Breast epithelium (tissue), 4 donors: ENCODE data around the gene COPS2. TPM values are rescaled to one million over a fixed set of nuclear protein-coding genes. Genes with fewer than 3 reads are reported as not detected.
"Not testable (repeated sequence)": the region's sequence is repeated elsewhere in the genome, so short reads cannot be mapped to it uniquely, and the experiment has no call there.

Source experiments
- DNase-seq, 2 donors: peaks; one replicate each; pipeline ENCODE4 v3.0.0-alpha.2; 2019; ENCODE audit warnings: low spot score in 2 of 2
- H3K27ac ChIP-seq, 2 donors: fragments of 200-600 bp; sonication (generic) in 1 of 2; one replicate each; pipeline ENCODE4 v1.5.1; 2016 to 2019; ENCODE audit warnings: mild to moderate bottlenecking in 1 of 2
- H3K27me3 ChIP-seq, 2 donors: fragments of 200-600 bp; sonication (generic) in 1 of 2; one replicate each; pipeline versions ENCODE4 v1.5.1 to v1.6.0; 2017 to 2019; ENCODE audit warnings: control low read depth in 1 of 2, mild to moderate bottlenecking in 1 of 2
- H3K36me3 ChIP-seq: fragments of 200-600 bp; one replicate; pipeline ENCODE4 v1.5.1; 2019
- H3K4me1 ChIP-seq, 2 donors: fragments of 200-600 bp; sonication (generic); one replicate each; pipeline ENCODE4 v1.5.1; 2016 to 2019; ENCODE audit warnings: control low read depth in 1 of 2
- H3K4me3 ChIP-seq, 3 donors: fragments of 200-600 bp; sonication (generic); 1 replicate in 2 of 3; 2 replicates in 1 of 3; pipeline ENCODE4 v1.5.1; 2016 to 2019; ENCODE audit warnings: mild to moderate bottlenecking in 3 of 3, moderate library complexity in 2 of 3
- H3K9me3 ChIP-seq, 2 donors: fragments of 200-600 bp; sonication (generic) in 1 of 2; one replicate each; pipeline ENCODE4 v1.5.1; 2016 to 2019; ENCODE audit warnings: control low read depth in 1 of 2
- POLR2A ChIP-seq: fragments of 450-650 bp; IDR thresholded peaks from one replicate; pipeline ENCODE4 v1.6.1; 2016; ENCODE audit warnings: antibody characterized with exemption, mild to moderate bottlenecking, moderate library complexity
- POLR2AphosphoS5 ChIP-seq, 3 donors: sonication (generic); formaldehyde crosslinking; IDR thresholded peaks; one replicate each; pipeline ENCODE4 v1.6.1; 2017; ENCODE audit warnings: antibody characterized with exemption in 3 of 3
- intact Hi-C: fragments of 100-400 bp; cut with DNase I; formaldehyde crosslinking; loops from one replicate; pipeline ENCODE4 v1.15.1; 2023; ENCODE audit warnings: low total_unique reads
- total RNA-seq, 3 donors: library from RNA; depleted of rRNA; stranded (reverse); fragments of >200 nt; gene quantifications; one replicate each; pipeline ENCODE4 v1.1.0, GENCODE V29; 2016
- TF ChIP-seq, protein P1 (sequence below), 3 donors: fragments of 450-650 bp; IDR thresholded peaks; one replicate each; pipeline ENCODE4 v1.5.1; 2016 to 2017; ENCODE audit warnings: antibody characterized with exemption in 3 of 3, mild to moderate bottlenecking in 3 of 3, moderate library complexity in 3 of 3

COPS2 gene
- total RNA-seq, 3 donors from 2014 or later = 59.3 to 96.8 (median 75.5) TPM

DNA sequence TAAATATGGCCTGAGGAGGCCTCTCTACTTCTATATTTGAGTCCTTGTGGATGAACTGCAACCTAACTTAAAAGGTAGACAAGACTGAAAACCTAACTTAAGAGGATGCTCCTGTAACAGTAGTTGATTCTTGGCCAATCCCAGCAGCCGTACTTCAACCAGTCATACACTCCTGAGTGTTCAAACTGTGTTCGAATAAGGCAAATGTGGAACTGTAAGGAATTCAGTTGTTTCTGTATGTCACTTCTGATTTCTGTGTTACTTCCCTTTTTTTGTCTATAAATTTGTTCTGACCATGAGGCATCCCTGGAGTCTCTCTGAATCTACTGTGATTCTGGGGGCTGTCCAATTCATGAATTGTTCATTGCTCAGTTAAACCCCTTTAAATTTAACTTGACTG lies 35.2 kb upstream of the COPS2 start:
- DNase-seq = no peak
- Histone ChIP-seq H3K4me1 (no peaks in the 10 kb centered on the region), H3K9me3 (no peaks in the 10 kb centered on the region), H3K27me3 (no peaks in the 10 kb centered on the region), H3K27ac (no peak overlapping the region), H3K4me3 (no peak overlapping the region), H3K36me3 (no peaks in the 10 kb centered on the region)
- intact Hi-C loops = no loop called here
- TF ChIP-seq, protein P1, sequence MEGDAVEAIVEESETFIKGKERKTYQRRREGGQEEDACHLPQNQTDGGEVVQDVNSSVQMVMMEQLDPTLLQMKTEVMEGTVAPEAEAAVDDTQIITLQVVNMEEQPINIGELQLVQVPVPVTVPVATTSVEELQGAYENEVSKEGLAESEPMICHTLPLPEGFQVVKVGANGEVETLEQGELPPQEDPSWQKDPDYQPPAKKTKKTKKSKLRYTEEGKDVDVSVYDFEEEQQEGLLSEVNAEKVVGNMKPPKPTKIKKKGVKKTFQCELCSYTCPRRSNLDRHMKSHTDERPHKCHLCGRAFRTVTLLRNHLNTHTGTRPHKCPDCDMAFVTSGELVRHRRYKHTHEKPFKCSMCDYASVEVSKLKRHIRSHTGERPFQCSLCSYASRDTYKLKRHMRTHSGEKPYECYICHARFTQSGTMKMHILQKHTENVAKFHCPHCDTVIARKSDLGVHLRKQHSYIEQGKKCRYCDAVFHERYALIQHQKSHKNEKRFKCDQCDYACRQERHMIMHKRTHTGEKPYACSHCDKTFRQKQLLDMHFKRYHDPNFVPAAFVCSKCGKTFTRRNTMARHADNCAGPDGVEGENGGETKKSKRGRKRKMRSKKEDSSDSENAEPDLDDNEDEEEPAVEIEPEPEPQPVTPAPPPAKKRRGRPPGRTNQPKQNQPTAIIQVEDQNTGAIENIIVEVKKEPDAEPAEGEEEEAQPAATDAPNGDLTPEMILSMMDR (IDR thresholded peaks at IDR 0.05) = no peak
- TF ChIP-seq POLR2A = no peak
- TF ChIP-seq POLR2AphosphoS5 (IDR thresholded peaks at IDR 0.05) = no peak

DNA sequence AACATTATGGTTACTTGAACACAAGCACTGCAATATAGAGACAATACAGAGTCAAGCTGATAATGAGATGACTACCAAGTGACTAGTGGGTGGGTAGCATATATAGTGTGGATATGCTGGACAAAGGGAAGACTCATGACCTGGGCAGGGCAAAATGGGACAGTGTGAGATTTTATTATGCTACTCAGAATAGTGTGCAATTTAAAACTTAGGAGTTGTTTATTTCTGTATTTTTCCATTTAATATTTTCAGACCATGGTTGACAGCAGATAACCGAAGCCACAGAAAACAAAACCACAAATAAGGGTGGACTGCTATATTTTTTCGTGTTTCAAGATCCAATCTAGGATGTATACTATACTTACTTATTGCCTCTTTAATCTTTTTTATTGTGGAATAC lies 34.2 kb upstream of the COPS2 start:
- no peak overlapping the region for H3K4me3 ChIP-seq
- no peak for DNase-seq
- H3K27me3 ChIP-seq = no peaks in the 10 kb centered on the region
- no peaks in the 10 kb centered on the region for H3K36me3 ChIP-seq
- H3K4me1 ChIP-seq = no peaks in the 10 kb centered on the region
- H3K27ac ChIP-seq = no peak overlapping the region
- intact Hi-C loops = no loop called here
- TF ChIP-seq, protein P1 (IDR thresholded peaks at IDR 0.05) = no peak
- TF ChIP-seq POLR2AphosphoS5 (IDR thresholded peaks at IDR 0.05) (no peak), POLR2A (no peak)
- no peaks in the 10 kb centered on the region for H3K9me3 ChIP-seq

DNA sequence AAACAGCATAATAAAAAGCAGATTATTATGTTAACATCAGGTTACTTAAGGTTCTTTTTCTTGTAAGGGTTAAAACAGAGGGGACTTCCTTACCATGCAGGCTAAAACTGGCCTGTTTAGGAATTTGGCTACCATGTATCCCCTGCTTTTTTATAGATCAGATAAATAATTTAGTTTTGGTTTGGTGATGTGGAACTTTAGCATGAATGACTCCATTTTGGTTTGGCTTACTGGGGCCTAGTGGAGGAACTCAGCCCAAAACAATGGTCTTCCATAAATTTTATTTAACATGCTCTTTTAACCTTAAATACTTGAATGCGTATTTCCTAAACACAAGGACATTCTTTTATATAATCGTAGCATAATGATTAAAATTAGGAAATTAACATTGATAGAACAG lies 33.5 kb upstream of the COPS2 start:
- TF ChIP-seq POLR2A = no peak
- TF ChIP-seq, protein P1 (IDR thresholded peaks at IDR 0.05) = no peak
- Histone ChIP-seq H3K27ac (no peak overlapping the region), H3K4me1 (no peaks in the 10 kb centered on the region), H3K9me3 (no peaks in the 10 kb centered on the region), H3K27me3 (no peaks in the 10 kb centered on the region), H3K36me3 (no peaks in the 10 kb centered on the region), H3K4me3 (no peak overlapping the region)
- no peak for DNase-seq
- intact Hi-C loops = no loop called here

DNA sequence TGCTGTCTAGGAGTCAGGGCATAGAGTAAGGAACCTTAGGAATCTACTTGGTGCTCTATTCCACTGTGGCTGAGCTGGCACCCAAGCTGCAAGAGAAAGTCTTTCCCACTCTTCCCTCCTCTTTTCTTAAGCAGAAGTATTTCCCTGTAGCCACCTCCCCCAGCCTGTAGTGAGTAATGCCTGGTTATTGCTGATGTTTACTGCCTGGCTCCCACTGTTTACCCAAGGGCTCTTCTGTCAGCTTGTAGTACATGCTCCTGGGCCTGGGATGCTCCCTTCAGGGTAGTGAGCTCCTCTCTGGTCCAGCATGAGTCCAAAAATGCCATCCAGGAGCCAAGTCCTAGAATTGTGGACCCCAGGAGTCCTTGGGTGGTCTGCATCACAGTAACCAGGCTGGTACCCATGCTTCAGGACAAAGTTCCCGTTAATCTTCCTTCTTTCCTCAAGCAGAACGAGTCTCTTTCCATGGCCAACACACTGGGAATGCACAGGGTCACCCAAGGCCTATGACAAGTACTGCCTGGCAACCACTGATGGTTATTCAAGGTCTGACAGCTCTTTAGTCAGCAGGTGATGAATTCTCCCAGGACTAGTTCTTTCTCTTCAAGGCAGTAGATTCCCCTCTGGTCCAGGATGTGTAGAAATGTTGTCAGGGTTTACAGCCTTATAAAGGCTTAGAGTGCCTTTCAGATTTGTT lies 32.3 kb upstream of the COPS2 start:
- intact Hi-C loops = no loop called here
- H3K4me1 ChIP-seq = no peaks in the 10 kb centered on the region

DNA sequence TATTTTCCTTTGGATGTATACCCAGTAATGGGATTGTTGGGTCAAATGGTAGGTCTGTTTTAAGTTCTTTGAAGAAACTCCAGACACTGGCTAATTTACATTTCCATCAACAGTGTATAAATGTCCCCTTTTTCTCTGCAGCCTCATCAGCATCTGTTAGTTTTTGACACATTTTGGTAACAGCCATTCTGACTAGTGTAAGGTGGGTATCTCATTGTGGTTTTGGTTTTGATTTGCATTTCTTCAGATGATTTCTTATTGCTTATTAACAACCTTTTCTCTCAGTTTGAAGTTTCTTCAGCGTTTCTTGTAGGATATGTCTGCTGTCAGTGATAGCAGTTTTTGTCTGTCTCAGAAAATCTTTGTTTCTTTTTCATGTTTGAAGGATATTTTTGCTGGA lies 30.1 kb upstream of the COPS2 start:
- DNase-seq = no peak
- no peak for TF ChIP-seq POLR2AphosphoS5 (IDR thresholded peaks at IDR 0.05)
- Histone ChIP-seq H3K36me3 (no peaks in the 10 kb centered on the region), H3K27ac (no peak overlapping the region), H3K9me3 (no peaks in the 10 kb centered on the region), H3K4me1 (no peaks in the 10 kb centered on the region), H3K27me3 (no peaks in the 10 kb centered on the region), H3K4me3 (no peak overlapping the region)
- intact Hi-C loops = no loop called here

More for the DNA sequence above, 32.3 kb upstream of the COPS2 start:
- H3K9me3 ChIP-seq = no peaks in the 10 kb centered on the region
- no peaks in the 10 kb centered on the region for H3K36me3 ChIP-seq
- no peak overlapping the region for H3K27ac ChIP-seq
- no peak overlapping the region for H3K4me3 ChIP-seq
- DNase-seq = no peak
- TF ChIP-seq POLR2A (no peak), POLR2AphosphoS5 (IDR thresholded peaks at IDR 0.05) (no peak)
- TF ChIP-seq, protein P1 (IDR thresholded peaks at IDR 0.05) = no peak
- no peaks in the 10 kb centered on the region for H3K27me3 ChIP-seq

DNA sequence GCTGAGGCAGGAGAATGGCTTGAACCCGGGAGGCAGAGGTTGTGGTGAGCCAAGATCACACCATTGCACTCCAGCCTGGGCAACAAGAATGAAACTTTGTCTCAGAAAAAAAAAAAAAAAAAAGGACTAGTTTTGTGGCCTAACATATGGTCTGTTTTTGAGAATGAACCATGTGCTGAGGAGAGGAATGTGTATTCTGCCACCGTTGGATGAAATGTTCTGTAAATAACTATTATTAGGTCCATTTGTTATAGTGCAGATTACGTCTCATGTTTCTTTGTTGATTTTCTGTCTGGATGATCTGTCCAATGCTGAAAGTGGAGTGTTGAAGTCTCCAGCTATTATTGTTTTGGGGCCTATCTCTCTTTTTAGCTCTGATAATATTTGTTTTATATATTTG lies 28.3 kb upstream of the COPS2 start:
- H3K27me3 ChIP-seq, intact Hi-C loops, H3K36me3 ChIP-seq, DNase-seq, H3K4me1 ChIP-seq, H3K27ac ChIP-seq, H3K9me3 ChIP-seq, H3K4me3 ChIP-seq: not testable (repeated sequence)
